HL-60 (cell line): Measurements from ENCODE around the gene SH3RF2.

Experiments used
- DNase-seq, 2 experiments: peaks; one replicate each; pipeline ENCODE4 v3.0.0-alpha.2; 2010 to 2020; ENCODE audit warnings: low read depth in 1 of 2, low spot score in 1 of 2
- H3K27ac ChIP-seq: fragments of 250-450 bp; sonication (Bioruptor Pico); replicated peaks from 2 replicates; pipeline ENCODE4 v1.5.1; 2020; ENCODE audit warnings: mild to moderate bottlenecking, moderate library complexity
- H3K27me3 ChIP-seq: fragments of 250-450 bp; sonication (Bioruptor Pico); 2 replicates; pipeline ENCODE4 v1.5.1; 2021; ENCODE audit warnings: mild to moderate bottlenecking, moderate library complexity; ENCODE audit not compliant: insufficient read depth, poor library complexity, severe bottlenecking
- H3K4me3 ChIP-seq: replicated peaks from 2 replicates; pipeline ENCODE4 v1.5.1; 2011; ENCODE audit warnings: mild to moderate bottlenecking, control low read depth, low read length; ENCODE audit not compliant: insufficient read depth
- CTCF ChIP-seq: IDR thresholded peaks from one replicate; pipeline ENCODE4 v1.5.1; 2011; ENCODE audit warnings: low read length, control low read depth, inconsistent platforms; ENCODE audit not compliant: insufficient read depth
- GABPA ChIP-seq: IDR thresholded peaks from 2 replicates; pipeline ENCODE4 v1.6.1; 2012; ENCODE audit warnings: low read depth
- POLR2AphosphoS5 ChIP-seq: IDR thresholded peaks from 2 replicates; pipeline ENCODE4 v1.6.1; 2012; ENCODE audit warnings: low read depth
- REST ChIP-seq: IDR thresholded peaks from 2 replicates; pipeline ENCODE4 v1.6.1; 2012; ENCODE audit warnings: low read depth; ENCODE audit not compliant: insufficient replicate concordance
- SPI1 ChIP-seq: IDR thresholded peaks from 2 replicates; pipeline ENCODE4 v1.6.1; 2012; ENCODE audit warnings: low read depth, mild to moderate bottlenecking, borderline replicate concordance

The SH3RF2 gene

GRCh38 chr5:146039420-146039819 is 103.0 kb downstream of the SH3RF2 start:
- DNase-seq: peak; percentile 76 to 85
- Histone ChIP-seq H3K27ac (peak overlapping the region; percentile 56), H3K27me3 (no peaks in the 10 kb centered on the region), H3K4me3 (no peak overlapping the region)
- TF ChIP-seq SPI1: no peak
- no peak for TF ChIP-seq GABPA
- no peak for TF ChIP-seq REST
- no peak for TF ChIP-seq POLR2AphosphoS5
- TF ChIP-seq CTCF: no peak

- Histone ChIP-seq H3K27ac (peak overlapping the region; percentile 56), H3K27me3 (no peaks in the 10 kb centered on the region), H3K4me3 (no peak overlapping the region)
- TF ChIP-seq POLR2AphosphoS5 (no peak), REST (no peak), SPI1 (no peak), CTCF (no peak), GABPA (no peak)
- peak in 1 of 2 experiments; percentile 44 for DNase-seq
Observed at GRCh38 chr5:146040527-146040926, 104.1 kb downstream of the SH3RF2 start.

GRCh38 chr5:146041180-146041789 is 104.9 kb downstream of the SH3RF2 start:
- Histone ChIP-seq H3K27me3 (no peaks in the 10 kb centered on the region), H3K27ac (no peak overlapping the region), H3K4me3 (no peak overlapping the region)
- TF ChIP-seq CTCF: peak; percentile 10
- TF ChIP-seq REST: no peak
- TF ChIP-seq POLR2AphosphoS5: no peak
- no peak for TF ChIP-seq GABPA
- TF ChIP-seq SPI1: no peak
- DNase-seq: no peak
